Measurements from ENCODE around the gene RYR2. TPM values are rescaled to one million over a fixed set of nuclear protein-coding genes. Genes with fewer than 3 reads are reported as not detected.

RYR2 gene
- total and polyA plus RNA-seq, 9 of the 15 experiments (the other 6 are each of a cell fraction or from before 2014, with no cell fraction given) = 0.03 to 0.42 (median 0.14) TPM

GRCh38 chr1:237031480-237031879 is 10.5 kb upstream of the RYR2 start:
- intact Hi-C loops (cut with micrococcal nuclease) = no loop called here
- H3K9me3 ChIP-seq (replicated peaks; ENCODE audit: control insufficient read depth, insufficient read depth, low read depth, low read length) = no peaks in the 10 kb centered on the region
- DNase-seq (ENCODE audit: extremely low read depth in 1 of 4, low spot score in 3 of 4) = no peak

More at GRCh38 chr1:237031480-237031879, 10.5 kb upstream of the RYR2 start:
- H2AFZ ChIP-seq (ENCODE audit: low read depth, low read length) = no peak overlapping the region
- H3K27me3 ChIP-seq (ENCODE audit: control insufficient read depth in 2 of 2, insufficient read depth in 2 of 2, low read length in 2 of 2) = no peaks in the 10 kb centered on the region
- no peak for FAIRE-seq
- H3K36me3 ChIP-seq (ENCODE audit: control insufficient read depth, insufficient read depth, low read length) = no peaks in the 10 kb centered on the region
- BruUV-seq (replicated peaks) = no TSS peak
- no peak overlapping the region for H3K4me3 ChIP-seq
- H4K20me1 ChIP-seq (replicated peaks; ENCODE audit: control insufficient read depth, insufficient read depth, low read length) = no peaks in the 10 kb centered on the region
- in situ Hi-C loops (cut with MboI) = no loop called here
- no peaks in the 10 kb centered on the region for H3K4me1 ChIP-seq (replicated peaks in 1 of 2; ENCODE audit: control insufficient read depth in 2 of 2, insufficient read depth in 2 of 2, low read length in 2 of 2)
- no peaks in the 10 kb centered on the region for H3K79me2 ChIP-seq (ENCODE audit: control insufficient read depth, insufficient read depth, low read length)
- POLR2A ChIA-PET = interaction anchor here (0.6 kb wide), 1 partner anchor 237 kb away, joined by 3 read pairs; the partner anchor contains the start of gene MTR
- no peak overlapping the region for H3K27ac ChIP-seq (ENCODE audit: extremely low read depth, low read depth, low read length)
- WGBS (ENCODE audit: insufficient coverage, low coverage, missing lambda C conversion rate) = 0% methylated on average over 4 of the region's 4 CpGs
- H3K4me2 ChIP-seq (ENCODE audit: insufficient read depth, low read length) = no peak overlapping the region
- CTCF ChIA-PET (ENCODE audit: low intra/inter-chr PET ratio) = no interaction called here
- no peaks in the 10 kb centered on the region for H3K9me1 ChIP-seq (ENCODE audit: control insufficient read depth, insufficient read depth, low read length)
- H3K9ac ChIP-seq (ENCODE audit: insufficient read depth in 1 of 2, low read depth in 2 of 2, low read length in 2 of 2) = no peak overlapping the region
- no peak for ATAC-seq
- TF ChIP-seq HES1 (IDR thresholded peaks at IDR 0.05; ENCODE audit: low read depth) = no peak
- no peak for TF ChIP-seq ELF1 (tag; IDR thresholded peaks at IDR 0.05)
- no peak for TF ChIP-seq ATF6 (CRISPR knock-in tag; IDR thresholded peaks at IDR 0.05)
- no peak for TF ChIP-seq FOXP1 (CRISPR knock-in tag; IDR thresholded peaks at IDR 0.05)
- no peak for TF ChIP-seq ZNF79 (CRISPR knock-in tag; IDR thresholded peaks at IDR 0.05; ENCODE audit: low read depth)
- no peak for TF ChIP-seq SPI1 (IDR thresholded peaks at IDR 0.05; ENCODE audit: borderline replicate concordance, low read depth, low read length)
- TF ChIP-seq ARID1B (IDR thresholded peaks at IDR 0.05) = no peak
